GM19455 (cell line): ENCODE results near the gene H19.

Source experiments
- ATAC-seq: cut with Tn5 transposase; IDR thresholded peaks from one replicate; pipeline ENCODE4 v1.9.1; 2021; ENCODE audit not compliant: unreplicated experiment

The H19 gene

DNA sequence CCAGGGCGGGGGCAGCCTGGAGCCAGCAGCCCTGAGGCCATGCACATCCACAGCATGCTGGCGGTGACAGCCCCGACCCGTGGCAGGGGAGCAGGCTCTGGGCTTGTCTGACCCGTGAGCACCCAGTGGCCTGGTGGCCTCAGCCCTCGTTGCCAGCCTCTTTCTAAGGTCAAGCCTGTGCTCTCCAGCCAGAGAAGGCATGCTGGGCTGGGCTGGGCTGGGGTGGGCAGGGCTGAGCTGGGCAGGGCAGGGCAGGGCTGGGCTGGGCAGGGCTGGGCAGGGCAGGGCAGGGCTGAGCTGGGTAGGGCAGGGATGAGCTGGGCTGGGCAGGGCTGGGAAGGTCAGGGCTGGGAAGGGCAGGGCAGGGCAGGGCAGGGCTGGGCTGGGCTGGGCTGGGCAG is 10.6 kb downstream of the H19 start:
- ATAC-seq, result no peak

DNA sequence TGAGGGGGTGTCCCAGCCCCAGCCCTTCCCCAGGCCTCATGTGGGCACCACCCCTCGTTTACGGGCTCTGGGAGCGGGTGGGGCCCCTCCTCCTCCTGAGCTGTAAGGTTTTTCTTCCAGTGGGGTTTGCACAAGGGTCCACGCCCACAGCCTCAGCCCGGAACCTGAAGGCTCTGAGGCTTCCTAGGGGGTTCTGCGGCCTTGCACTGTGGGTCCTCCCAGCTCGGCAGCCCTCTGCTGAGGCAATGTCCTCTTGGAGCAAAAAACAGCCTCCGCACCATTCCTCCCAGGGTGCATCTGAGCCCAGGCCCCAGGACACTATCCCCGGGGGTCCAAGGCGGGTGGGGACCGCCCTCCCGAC is 14.1 kb downstream of the H19 start:
- no peak for ATAC-seq

DNA sequence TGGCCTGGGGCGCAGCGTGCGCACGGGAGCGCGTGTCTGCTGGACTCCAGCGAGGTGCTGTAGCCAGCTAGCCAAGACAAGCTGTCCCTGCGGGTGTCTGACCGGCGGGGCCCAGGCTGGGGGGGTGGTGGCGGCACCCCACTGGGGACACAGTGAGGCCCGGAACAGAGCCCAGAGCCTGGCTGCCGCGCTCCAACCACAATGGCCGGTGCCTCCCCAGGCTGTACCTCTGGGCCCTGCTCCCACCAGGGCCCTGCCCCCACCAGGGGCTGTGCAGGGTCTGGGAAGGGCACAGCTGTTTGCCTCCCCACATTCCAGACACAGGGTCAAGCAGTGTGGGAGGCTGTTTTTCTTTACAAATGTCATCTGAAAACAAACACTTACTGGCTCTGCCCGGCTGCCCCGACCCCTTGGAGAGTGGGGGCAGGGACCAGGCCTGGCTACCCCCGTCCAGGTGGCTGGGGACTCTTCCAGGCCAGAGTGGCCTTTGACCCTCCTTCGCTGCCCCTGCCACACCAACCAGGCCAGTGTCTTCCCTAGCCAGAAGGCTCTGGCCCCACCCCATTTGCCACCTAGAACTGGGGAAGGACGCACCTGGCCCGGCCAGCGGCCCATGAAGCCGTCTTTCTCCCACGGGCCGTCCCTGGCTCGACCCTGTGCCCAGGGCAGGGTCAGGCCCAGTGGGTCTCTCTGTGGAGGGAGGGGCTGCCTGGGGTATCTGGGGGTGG is 14.6 kb downstream of the H19 start:
- ATAC-seq, result no peak

DNA sequence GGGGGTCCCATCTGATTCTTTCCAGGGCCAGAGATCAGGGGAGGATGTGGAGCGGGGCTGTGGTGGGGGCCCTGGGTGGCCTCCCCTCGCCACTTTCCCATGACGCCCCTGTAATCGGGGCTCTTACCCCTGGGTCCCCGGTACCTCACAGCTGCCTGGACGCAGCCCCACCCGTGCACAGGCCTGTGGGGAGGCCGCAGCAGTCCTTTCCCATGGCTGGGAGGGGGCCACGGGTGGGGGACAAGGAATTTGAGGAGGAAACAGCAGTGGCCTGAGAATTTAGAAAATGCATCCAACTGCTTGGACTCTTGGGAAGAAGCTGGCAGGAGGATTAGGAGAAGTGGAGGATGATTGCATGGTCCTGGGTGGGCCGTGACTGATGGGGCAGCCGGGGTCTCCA is 18.0 kb downstream of the H19 start:
- no peak for ATAC-seq

DNA sequence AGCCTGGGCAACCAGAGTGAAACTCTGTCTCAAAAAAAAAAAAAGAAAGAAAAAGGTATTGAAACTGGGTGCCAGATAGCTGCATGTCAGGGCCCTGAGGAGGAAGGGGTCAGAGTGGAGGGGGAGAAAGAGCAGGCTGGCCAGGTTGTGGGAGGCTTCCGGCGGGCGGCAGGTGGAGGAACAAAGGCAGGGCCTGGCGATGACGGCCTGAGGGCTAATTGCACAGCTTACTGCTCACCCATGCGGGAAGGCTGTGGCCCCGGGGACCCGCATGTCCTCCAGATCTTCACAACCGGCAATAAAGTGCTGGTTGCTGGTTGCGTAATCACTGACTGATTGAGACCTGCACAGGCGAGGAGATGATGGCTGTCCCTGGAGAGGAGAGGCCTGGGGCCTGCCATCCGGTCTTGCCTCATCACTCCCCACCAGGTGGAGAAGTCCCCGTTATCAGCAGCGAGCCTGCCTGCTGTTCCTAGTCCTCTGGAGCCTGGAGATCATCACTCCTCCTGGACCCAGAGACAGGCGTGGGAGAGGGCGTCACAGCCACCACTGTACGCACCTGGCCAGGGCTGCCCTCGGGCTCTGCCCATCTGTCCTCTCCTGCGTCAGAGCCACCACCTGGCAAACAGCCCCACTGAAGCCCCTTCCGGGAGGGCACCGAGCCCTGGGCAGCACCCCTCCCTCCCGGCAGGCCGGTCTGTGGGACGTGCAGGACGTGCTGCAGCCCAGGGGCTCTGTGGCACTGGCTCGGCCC is 18.7 kb downstream of the H19 start:
- ATAC-seq, result no peak

DNA sequence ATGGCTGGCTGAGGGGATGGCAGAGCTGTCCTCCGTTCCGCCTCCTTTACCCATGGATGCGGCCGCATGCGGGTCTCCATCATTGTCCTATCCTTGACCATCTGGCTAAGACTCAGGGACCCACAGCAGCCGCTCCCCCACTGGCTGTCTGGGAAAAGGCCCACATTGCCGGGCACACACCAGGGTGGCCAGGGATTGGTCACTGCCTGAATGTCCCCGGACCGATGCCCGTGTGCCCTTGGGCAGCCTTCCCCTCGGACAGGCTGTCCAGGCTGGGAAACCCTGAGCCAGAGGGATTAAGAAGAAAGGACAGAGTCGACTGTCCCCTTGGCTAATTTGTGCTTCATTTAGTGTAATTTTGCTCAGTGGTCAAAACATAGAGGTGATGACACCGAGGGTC is 22.5 kb downstream of the H19 start:
- no peak for ATAC-seq

DNA sequence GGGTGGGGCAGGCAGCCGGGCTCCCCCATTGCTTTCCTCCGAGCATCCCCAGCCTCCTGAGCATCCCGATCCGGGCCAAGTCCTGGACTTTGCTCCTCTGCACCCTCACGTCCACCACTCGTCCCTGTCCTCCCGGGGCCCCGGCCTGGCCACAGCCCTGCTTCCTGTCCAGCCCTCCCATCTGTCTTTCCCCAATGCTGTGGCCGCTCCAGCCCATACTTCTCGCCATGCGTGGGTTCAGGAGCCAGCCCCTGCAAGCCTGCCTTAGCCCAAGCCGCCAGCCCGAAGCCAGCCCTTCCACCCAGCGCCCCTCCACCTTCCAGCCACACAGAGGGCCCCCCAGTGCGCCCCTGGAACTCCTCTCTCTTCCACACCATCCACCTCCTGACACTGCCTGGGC is 26.7 kb downstream of the H19 start:
- ATAC-seq, result no peak

DNA sequence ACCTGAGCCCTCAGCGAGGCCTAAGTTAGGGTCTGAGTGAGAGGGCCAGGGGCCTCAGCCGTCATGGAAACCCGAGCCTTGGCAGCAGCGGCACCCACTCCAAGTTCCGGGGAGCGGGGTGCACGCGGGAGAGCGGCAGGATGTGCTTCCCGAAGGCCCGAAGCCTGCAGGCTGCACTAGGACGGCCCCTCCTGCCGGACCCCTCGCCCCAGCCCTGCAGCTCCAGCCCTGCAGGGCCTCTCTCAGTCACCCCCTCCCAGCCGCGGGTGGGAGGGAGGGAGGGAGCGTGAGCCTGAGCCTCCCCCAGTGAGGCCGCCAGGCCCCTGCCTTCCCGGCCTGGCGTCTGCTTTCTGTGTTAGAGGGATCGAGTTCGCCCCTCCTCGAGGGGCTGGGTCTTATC is 27.9 kb downstream of the H19 start:
- ATAC-seq, result no peak

DNA sequence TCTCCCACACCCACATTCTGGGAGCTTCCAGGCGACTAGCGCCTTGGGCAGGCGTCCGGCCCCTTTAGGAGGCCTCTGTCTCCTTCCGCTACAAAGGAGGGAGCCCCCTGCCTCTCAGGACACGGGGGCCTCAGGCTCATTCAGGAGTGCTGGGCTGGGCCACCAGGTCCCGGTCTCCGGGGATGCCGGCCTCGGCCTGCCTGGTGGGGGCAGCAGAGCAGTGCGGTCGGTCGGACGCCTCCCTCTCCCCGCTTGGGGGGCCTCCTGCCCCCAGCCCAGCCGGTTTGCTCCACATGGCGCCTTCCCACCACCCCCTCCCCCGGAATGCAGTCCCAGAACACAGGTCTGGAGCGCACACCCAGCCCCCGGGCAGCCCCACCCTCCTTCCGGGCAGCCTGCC is 28.6 kb downstream of the H19 start:
- ATAC-seq, result no peak

DNA sequence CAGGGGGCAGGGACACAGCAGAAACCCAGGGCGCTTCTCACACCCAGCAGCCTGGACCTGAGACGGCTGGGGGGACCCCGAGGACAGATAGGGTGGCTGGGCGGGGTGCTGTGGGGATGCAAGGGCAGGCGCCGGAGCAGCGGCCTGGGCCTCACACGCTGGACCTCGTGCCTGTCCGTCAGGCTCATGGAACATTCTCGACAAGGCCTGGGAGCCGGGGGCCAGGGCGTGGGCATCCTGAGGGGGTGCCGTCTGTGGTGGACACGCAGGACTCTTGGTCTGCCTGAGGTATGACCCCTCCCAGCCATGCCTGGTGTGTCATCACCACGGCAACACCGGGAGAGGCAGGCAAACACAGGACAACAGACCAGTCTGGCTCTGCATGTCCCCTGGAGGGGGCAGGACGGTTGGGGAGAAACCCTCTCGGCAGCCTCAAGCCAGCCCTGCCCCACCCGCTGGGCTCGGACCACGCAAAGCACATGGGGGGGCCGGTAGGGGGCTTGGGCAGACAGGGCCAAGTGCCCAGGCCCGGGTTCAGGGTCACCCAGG is 29.1 kb downstream of the H19 start:
- ATAC-seq, result no peak

DNA sequence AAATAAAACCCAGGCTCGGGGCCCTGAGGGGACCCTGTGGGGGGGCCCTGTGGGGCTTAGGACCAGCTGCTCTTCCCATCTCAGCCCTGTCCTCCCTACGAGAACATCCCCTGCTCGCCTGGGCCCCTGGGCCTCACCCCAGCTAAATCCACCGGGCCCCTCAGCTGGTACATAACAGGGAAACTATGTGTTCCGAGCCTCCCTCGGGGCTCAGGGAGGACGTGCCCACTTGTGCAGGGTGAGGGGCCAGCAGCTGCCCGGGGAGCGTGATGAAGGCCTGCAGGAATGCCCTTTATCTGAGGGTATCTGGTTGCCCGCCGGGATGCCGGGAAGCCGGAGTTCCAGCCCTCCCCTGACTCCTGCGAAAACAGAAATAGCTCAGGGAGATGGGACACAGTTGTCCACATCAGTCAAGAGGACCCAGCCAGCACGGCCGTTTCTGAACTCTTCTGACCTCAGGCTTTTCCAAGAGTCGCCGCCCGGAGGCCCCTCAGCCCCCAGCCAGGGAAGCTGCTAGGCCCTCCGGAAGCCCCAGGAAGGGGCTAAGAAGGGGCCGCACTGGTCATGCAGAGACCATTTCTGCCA is 29.9 kb downstream of the H19 start:
- ATAC-seq, result no peak

DNA sequence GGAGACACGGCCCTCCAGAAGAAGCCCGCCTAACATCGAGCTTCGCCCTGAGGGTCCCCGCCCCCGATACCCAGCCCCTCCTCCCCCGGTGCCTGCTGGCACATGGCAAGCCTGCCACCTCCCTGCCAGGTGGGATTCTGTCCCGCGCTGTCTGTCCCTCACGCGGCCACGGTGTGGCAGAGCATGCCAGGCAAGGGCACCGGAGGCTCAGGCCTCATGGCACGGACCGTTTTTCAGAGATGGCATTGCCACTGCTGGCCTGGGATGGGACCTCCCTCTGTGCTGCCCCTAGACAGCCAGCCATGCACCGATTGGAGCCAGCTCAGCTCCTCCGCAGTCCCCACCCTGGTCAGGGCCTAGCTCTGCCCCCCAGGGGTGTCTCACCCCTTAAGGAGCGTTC is 31.1 kb downstream of the H19 start:
- no peak for ATAC-seq

DNA sequence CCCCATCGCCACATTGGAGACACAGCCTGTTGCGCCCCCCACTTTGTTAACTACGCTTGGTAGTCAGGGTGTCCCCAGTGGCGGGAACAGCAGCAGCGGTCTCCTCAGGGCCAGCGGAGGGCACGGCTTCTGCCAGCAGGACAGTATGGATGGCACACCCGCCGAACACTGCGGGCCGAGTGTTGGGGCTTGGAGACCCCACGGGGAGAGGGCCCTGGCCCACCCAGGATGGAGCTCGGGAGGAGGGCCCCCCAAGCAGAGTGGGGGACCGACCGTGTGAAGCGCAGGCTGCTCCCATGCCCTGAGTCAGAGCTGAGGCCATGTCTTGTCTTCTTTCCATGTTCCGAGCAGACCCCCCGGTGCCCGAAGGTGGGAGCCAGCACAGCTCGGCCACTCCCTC is 32.7 kb downstream of the H19 start:
- no peak for ATAC-seq

DNA sequence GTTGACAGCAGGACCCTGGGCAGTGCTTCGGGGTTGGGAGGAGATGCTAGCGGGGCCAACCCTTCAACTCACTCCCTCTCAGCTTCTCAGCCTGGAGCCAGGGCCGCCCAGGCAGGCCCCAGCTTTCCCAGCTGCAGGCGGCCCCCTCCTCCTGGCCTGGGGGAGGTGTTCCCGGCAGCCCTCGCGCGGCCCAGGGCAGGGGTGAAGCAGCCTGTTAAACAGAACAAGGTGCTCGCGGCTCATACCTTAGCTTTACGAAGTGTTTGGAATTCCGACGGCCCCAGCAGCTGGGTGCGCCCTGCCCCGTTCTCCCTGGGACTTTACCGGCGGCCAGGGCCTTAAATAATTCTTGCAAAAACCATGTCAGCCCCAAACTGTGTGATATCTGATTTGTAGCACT is 33.3 kb downstream of the H19 start:
- no peak for ATAC-seq

DNA sequence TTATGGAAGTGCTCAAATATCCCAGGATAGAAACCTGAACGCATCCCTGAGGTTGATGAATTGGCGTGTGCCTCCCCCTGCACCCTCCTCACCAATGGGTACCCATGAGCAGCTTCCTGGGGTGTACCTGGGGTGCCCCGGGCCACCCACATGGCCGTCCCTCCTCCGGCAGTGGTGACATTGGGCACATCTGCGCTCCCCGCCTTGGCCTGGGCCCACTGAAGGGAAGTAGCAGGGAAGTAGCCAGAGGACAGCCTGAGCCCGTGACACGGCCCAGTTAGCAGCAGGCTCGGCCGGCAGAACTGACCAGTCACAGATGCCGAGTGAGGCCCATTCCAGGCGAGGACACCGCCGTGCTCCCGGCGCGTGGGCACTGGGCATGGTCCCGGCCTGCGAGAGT is 33.8 kb downstream of the H19 start:
- no peak for ATAC-seq

DNA sequence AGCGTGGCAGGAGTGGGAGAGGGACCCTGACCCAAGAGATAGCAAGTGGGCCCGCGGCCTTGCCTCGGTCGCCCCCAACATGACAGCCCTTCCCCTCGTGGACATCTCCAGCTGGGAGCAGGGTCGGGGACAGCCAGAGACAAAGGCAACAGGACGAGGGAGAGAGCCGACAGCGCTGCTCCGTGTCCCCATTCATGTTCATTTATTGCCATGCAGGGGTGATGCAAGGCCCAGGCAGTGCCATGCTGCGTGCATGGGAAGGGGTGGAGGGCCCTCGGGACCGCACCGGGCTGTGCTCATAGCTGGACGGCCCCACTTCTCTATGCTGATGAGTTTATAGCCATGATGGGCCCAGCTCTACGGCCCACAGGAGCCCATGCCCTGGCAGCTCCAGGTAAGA is 37.9 kb downstream of the H19 start:
- ATAC-seq, result no peak

DNA sequence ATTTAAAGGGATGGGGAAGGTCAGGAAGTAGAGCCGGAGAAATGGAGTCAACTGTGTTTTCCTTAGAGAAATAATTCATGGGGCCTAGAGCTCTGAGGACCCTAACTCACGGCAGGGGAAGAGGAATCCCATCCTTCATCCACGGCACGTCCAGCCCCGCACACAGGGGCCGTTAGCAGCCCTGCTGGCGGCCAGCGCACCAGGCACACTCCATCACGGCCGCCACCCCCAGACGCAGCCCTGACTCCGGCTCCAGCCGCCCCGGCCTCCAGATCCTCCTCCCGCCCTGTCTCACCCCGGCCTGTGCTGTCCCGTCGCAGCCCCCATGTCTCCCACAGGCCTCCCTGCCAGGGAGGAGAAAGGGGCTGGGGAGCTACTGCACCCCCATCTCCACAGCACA is 39.3 kb downstream of the H19 start:
- ATAC-seq, result no peak

DNA sequence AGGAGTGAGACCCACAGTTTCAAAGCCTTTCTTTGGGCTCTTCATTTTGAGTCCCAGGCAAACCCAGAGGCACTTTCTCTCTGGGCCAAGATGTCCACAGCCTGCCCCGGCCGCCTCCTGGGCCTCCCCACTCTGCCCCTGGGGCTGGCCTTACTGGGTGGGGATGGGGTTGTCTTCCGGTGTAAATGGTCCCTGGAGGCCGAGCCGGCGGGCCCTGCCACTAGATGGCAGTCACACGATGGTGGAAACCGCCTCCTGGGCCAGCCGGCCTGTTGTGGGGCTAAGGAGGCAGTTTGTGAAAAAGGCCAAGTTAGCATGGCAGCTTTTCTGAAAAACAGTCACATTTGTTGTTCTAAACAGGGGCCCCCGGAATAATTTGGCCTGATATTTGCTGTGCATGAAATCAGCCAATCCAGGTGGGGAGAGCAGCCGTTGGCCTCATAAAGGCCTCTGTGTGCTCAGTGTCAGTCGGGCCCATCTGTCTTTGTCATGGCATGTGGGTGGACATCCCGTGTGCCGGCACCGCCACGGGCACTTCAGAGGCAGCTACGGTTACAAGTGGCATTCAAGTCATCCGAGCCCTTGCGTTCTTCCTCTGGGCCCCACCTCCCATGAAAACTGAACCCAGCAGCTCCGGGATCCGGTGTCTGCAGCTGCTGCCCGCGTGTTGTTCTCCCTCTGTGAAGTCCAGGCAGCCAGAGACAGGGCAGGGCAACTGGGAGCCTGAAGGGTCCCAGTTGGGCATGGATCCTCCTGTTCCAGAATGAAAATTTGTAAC is 44.0 kb downstream of the H19 start:
- ATAC-seq, result no peak

DNA sequence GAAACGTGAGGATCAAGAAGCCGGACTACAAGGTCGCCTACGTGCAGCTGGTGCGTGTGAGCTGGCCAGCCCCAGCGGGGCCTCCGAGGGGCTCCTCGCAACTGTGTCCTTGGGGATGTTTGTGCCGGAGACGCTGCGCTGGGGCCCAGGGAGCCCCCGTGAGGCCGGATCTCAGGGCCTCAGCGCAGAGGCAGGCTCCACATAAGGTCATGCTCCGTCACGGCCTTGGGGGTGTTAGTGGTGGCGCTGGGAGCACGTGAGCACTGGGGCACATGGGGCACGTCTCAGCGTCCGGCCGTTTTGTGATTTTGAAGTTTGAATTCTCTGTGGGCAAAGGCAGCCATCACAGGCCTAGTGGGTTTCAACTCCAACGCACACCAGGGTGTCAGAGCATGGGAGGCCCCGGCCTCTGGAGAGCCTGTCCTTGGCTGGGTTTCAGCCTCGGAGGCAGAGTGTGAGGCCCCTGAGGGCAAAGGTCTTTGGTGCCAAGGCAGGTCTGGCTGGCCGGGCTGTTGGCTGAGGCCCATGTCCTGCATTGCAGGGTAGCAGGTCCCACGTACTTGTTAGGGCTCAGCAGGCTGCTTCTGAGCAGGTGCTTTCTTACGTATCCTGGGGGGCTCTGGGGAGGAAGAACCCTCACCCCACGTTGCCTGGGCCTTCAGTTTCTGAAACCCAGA is 44.7 kb downstream of the H19 start:
- ATAC-seq, result no peak

DNA sequence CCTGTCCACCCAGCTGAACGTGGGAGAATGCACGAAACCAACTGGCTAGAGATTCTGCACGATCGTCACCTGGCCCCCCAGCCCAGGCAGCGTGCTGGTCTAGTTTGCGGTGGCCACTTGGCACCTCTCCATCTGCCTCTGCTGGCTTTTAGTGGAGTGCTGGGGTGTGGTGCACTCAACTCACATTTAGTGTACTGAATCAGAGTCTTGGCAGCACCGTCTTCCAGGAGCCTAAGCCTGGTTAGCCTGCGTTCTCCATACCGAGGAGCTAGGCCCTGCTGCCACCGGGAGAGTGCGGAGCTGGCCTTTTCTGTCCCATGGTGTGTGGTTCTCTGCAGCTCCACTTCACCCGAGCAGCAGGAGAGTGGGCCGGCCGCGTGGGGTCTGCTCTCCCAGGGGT is 47.7 kb downstream of the H19 start:
- ATAC-seq, result no peak

DNA sequence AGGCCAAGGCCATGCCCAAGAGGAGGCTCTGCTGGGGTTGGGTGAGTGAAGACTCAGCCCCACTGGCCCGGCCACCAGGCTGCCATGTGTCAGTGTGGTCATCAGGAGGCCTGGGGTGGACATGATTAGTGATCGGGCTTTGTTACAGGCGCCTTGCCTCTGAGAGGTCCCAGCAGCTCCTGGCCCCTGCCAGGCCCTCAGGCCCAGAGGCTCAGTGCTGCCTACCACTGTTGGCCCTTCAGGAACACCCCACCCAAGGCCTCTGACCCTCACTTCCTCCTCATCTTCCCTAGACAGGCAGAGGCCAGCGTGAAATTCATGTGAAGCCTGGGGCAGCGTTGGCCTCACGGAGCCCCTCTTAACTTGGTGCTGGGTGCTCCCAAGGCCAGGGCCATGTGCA is 48.3 kb downstream of the H19 start:
- ATAC-seq, result no peak
